IPS-NIHi11 (cell line): Measurements from ENCODE around the gene MED8.

Source experiments
- DNase-seq: peaks from one replicate; pipeline ENCODE4 v3.0.0; 2012; ENCODE audit warnings: mixed read lengths, low spot score

MED8 gene

GRCh38 chr1:43358746-43359693 lies 30.6 kb downstream of the MED8 start, which contains the start of gene CDC20:
Gene CDC20 (plus strand): TSS chr1:43358981. CDS start chr1:43359216, 235 bp downstream.
- DNase-seq = peak; percentile 94

GRCh38 chr1:43358121-43358745 lies 31.4 kb downstream of the MED8 start:
- DNase-seq = peak; percentile 54

GRCh38 chr1:43357251-43357650 lies 32.3 kb downstream of the MED8 start:
- DNase-seq = no peak

- no peak for DNase-seq
These were observed 34.7 kb downstream of the MED8 start for GRCh38 chr1:43354936-43355335.

GRCh38 chr1:43354471-43354870 lies 35.1 kb downstream of the MED8 start:
- no peak for DNase-seq

- DNase-seq = no peak
These were observed 36.7 kb downstream of the MED8 start for GRCh38 chr1:43352881-43353280.

GRCh38 chr1:43352351-43352705 lies 37.3 kb downstream of the MED8 start:
- DNase-seq = no peak

GRCh38 chr1:43351421-43352350 lies 37.9 kb downstream of the MED8 start:
- DNase-seq = no peak

- DNase-seq = no peak
These were observed 38.6 kb downstream of the MED8 start for GRCh38 chr1:43350976-43351375.

- no peak for DNase-seq
These were observed 39.9 kb downstream of the MED8 start for GRCh38 chr1:43349594-43350306.

- DNase-seq = peak; percentile 99
These were observed 40.6 kb downstream of the MED8 start for GRCh38 chr1:43348809-43349593.

GRCh38 chr1:43348343-43348808 lies 41.2 kb downstream of the MED8 start:
- DNase-seq = peak; percentile 55

- DNase-seq = no peak
These were observed 43.0 kb downstream of the MED8 start for GRCh38 chr1:43346636-43347035.

GRCh38 chr1:43345120-43345519 lies 44.5 kb downstream of the MED8 start:
- no peak for DNase-seq

GRCh38 chr1:43344267-43344850 lies 45.2 kb downstream of the MED8 start:
- no peak for DNase-seq

GRCh38 chr1:43340559-43340958 lies 49.0 kb downstream of the MED8 start:
- DNase-seq = no peak

GRCh38 chr1:43339584-43340232 lies 49.9 kb downstream of the MED8 start:
- DNase-seq = no peak

GRCh38 chr1:43338001-43338400 lies 51.6 kb downstream of the MED8 start:
- DNase-seq = no peak

- no peak for DNase-seq
These were observed 52.0 kb downstream of the MED8 start, which contains the start of gene MPL for GRCh38 chr1:43337588-43337987. Gene MPL (plus strand): TSS chr1:43337818. CDS start chr1:43337849, 31 bp downstream.
